Mucosa of descending colon (tissue), 3 donors: ENCODE measurements around the gene EEPD1. TPM values are rescaled to one million over a fixed set of nuclear protein-coding genes. Genes with fewer than 3 reads are reported as not detected.

Source experiments
- ATAC-seq: fragments of 200-7000 bp; cut with Tn5 transposase; one replicate; pipeline ENCODE4 v1.9.1; 2020; ENCODE audit warnings: mild to moderate bottlenecking, moderate library complexity
- DNase-seq, 3 donors: peaks; one replicate each; pipeline ENCODE4 v3.0.0-alpha.2; 2020
- H3K36me3 ChIP-seq: fragments of 200-600 bp; one replicate; pipeline ENCODE4 v1.8.0; 2021; ENCODE audit warnings: low read depth, mild to moderate bottlenecking
- H3K4me1 ChIP-seq: fragments of 200-600 bp; one replicate; pipeline ENCODE4 v1.8.0; 2021; ENCODE audit warnings: low read depth, mild to moderate bottlenecking
- H3K4me3 ChIP-seq: fragments of 200-600 bp; one replicate; pipeline ENCODE4 v1.8.0; 2021; ENCODE audit warnings: mild to moderate bottlenecking
- H3K9me3 ChIP-seq: fragments of 200-600 bp; one replicate; pipeline ENCODE4 v1.8.0; 2021; ENCODE audit warnings: mild to moderate bottlenecking
- intact Hi-C, 2 donors: fragments of 100-400 bp; cut with DNase I in 1 of 2; cut with micrococcal nuclease in 1 of 2; formaldehyde crosslinking; loops; one replicate each; pipeline versions ENCODE4 v1.11.0 to v1.11.1; 2022; cut with DNase I, micrococcal nuclease
- total RNA-seq, 3 donors: library from RNA; stranded (reverse); fragmentation: NEBNext Ultra II Directional in 2 of 3; extraction: Animal tissue kit (Norgen Biotek cat#: 25700) in 2 of 3; gene quantifications; one replicate each; pipeline versions ENCODE4 v1.2.1 to v1.2.4, GENCODE V29; 2021 to 2023
- TF ChIP-seq, protein P1 (sequence below): fragments of 200-600 bp; IDR thresholded peaks from one replicate; pipeline ENCODE4 v1.8.0; 2022; ENCODE audit warnings: antibody characterized with exemption, mild to moderate bottlenecking
- donor health status: DM: no; HTN: no; CAD: no; lungs with moderate emphysema.
- donor health status: DM: no; HTN: no; CAD: no.
- donor health status: DM: no; HTN: yes; CAD: no.

EEPD1 gene
- total RNA-seq, 3 donors from 2014 or later, result 9.9 to 16.8 (median 16.3) TPM

DNA sequence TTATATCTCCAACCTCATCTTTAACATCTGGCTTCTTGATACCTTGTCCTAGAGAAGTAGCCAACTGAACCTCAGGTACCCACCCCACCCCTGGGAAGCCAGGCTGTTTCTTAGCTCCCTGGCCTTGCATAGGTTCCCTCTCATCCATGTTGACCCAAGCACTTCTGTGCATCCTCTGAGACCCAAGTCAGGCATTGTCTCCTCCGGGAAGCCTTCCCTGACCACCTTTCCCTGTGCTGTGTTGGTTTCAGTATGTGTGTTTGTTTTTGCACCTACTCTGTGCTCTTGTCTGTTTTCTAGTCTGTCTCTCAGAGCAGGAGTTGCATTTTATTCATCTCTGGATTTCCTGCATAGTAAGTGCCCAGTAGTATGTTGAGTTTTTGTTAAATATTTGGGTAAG is 143.2 kb downstream of the EEPD1 start:
- no peaks in the 10 kb centered on the region for H3K36me3 ChIP-seq
- DNase-seq (no peak), ATAC-seq (no peak)
- TF ChIP-seq, protein P1, sequence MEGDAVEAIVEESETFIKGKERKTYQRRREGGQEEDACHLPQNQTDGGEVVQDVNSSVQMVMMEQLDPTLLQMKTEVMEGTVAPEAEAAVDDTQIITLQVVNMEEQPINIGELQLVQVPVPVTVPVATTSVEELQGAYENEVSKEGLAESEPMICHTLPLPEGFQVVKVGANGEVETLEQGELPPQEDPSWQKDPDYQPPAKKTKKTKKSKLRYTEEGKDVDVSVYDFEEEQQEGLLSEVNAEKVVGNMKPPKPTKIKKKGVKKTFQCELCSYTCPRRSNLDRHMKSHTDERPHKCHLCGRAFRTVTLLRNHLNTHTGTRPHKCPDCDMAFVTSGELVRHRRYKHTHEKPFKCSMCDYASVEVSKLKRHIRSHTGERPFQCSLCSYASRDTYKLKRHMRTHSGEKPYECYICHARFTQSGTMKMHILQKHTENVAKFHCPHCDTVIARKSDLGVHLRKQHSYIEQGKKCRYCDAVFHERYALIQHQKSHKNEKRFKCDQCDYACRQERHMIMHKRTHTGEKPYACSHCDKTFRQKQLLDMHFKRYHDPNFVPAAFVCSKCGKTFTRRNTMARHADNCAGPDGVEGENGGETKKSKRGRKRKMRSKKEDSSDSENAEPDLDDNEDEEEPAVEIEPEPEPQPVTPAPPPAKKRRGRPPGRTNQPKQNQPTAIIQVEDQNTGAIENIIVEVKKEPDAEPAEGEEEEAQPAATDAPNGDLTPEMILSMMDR, result no peak
- H3K9me3 ChIP-seq, result no peaks in the 10 kb centered on the region
- H3K4me1 ChIP-seq, result peaks cover 13% of the 10 kb centered on the region
- H3K4me3 ChIP-seq, result no peak overlapping the region
- intact Hi-C loops, result no loop called here

DNA sequence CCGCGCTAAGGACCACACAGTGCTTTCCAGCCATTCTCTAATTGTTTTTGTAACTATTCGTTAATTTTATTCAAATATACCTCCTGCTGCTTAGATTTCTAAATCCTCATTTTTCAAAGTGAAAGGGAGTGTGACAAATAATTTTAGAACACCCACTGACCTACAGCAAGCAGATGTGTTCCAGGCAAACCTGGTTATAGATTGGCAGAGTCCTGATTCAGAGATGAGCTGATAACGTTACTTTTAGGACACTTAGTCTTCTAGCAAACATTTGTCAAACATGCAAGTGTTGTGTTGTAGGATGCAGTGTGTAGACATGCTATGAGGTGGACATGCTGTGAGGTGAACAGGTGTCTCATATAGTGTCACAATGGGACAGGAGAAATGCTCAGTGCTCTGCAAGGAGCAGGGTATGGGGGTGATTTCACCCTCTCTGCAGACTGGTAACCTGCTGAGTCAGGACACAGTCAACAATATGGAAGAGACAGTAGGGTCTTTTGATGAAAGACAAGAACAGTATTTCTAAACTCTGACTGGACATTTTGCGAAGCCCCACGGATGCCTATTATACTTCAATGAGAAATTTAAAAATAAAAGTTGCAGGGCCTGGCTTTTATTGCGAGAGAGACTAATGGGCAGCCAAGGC is 144.4 kb downstream of the EEPD1 start:
- Histone ChIP-seq H3K9me3 (no peaks in the 10 kb centered on the region), H3K4me1 (peaks cover 6% of the 10 kb centered on the region), H3K4me3 (no peak overlapping the region), H3K36me3 (no peaks in the 10 kb centered on the region)
- TF ChIP-seq, protein P1, result no peak
- DNase-seq (no peak), ATAC-seq (no peak)
- intact Hi-C loops, result no loop called here

DNA sequence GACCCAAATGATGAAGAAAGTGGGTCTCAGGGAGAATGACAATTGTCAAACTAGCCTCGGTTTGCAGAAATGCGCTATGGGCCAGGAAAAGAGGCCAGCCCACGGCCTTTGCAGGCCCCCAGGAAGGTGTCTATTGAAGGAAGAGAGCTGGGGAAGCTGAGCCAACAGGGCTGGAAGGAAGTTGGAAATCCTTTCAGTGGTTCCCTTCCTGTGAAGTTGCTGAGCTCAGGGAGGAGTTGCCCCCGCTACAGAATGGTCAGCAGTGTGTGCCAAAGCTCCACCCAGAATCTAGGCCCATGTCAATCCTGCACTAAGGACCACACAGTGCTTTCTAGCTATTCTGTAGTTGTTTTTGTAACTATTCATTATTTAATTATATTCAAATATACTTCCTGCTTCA is 145.1 kb downstream of the EEPD1 start:
- ATAC-seq (no peak), DNase-seq (no peak)
- H3K36me3 ChIP-seq, result no peaks in the 10 kb centered on the region
- intact Hi-C loops, result no loop called here
- no peak overlapping the region for H3K4me3 ChIP-seq
- no peaks in the 10 kb centered on the region for H3K9me3 ChIP-seq
- no peaks in the 10 kb centered on the region for H3K4me1 ChIP-seq
- TF ChIP-seq, protein P1, result no peak

DNA sequence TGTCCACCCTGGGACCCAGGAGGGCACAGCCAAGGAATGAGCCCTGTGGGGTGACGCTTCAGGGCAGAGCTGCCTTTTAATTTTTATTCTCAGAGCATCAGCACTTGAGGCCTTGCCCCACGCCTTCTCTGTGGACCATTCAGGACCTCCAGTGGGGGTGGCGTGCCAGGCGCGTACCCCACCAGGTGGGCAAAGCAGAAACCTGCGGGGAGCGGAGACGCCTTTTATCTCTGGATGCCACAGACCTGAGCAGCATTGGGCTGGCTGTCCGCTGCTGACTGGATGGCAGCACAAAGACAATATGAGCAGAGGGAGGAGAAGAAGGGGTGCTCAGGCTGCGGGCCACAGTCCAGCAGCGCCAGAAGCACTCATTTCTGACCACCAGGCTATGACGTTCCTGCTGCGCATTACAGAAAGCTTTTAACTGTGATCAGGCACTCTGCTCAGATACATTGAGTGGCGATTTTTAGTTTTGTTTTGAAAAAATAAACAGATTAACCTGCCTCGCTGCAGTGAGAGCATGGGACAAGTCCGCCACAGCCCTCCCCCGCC is 146.2 kb downstream of the EEPD1 start:
- no peak for ATAC-seq
- Histone ChIP-seq H3K4me1 (no peaks in the 10 kb centered on the region), H3K36me3 (no peaks in the 10 kb centered on the region), H3K9me3 (no peaks in the 10 kb centered on the region), H3K4me3 (no peak overlapping the region)
- DNase-seq, result no peak
- TF ChIP-seq, protein P1, result no peak
- intact Hi-C loops, result no loop called here

DNA sequence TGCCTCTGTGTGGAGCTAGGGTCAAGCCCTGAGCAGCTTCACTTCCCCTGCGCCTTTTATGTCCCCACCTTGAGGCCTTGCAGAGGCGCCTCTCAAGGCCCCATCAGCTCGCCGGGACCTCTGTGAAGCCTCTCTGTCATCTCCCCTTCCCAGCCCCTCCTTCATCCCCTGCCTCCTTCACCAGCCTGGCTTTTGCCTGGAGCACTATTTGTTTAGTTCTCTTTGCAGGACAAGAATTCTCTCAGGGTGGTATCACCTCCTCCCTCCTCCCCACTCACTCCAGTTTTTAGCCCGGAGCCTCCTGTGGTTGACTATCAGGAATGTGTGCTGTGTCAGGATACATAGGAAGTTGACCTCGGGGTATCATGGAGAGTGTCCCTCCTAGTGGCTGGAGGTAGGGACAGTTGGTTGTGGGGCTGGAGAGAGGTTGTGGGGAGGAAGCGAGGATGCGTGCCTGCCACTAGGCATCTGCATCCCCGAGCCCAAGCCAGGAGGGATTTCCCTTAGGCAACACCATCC is 146.8 kb downstream of the EEPD1 start:
- no peak for DNase-seq
- no peak overlapping the region for H3K4me3 ChIP-seq
- no peaks in the 10 kb centered on the region for H3K4me1 ChIP-seq
- intact Hi-C loops, result no loop called here
- no peaks in the 10 kb centered on the region for H3K36me3 ChIP-seq
- H3K9me3 ChIP-seq, result no peaks in the 10 kb centered on the region
- TF ChIP-seq, protein P1, result no peak
- ATAC-seq, result no peak
